Brain microvascular endothelial cell (primary cell): Measurements from ENCODE around the gene PPP1R12C.

Source experiments
- DNase-seq: peaks from one replicate; pipeline ENCODE4 v3.0.0-alpha.2; 2020
- H3K27ac ChIP-seq: fragments of 250-450 bp; sonication (Bioruptor Pico); 2 replicates; pipeline ENCODE4 v1.5.1; 2020; ENCODE audit warnings: mild to moderate bottlenecking, moderate library complexity
- H3K27me3 ChIP-seq: fragments of 250-450 bp; sonication (Bioruptor Pico); replicated peaks from 2 replicates; pipeline ENCODE4 v1.5.1; 2020; ENCODE audit warnings: mild to moderate bottlenecking
- H3K36me3 ChIP-seq: fragments of 250-450 bp; sonication (Bioruptor Pico); replicated peaks from 2 replicates; pipeline ENCODE4 v1.5.1; 2020; ENCODE audit warnings: mild to moderate bottlenecking
- H3K4me3 ChIP-seq: 2 replicates; pipeline ENCODE4 v1.5.1; 2011; ENCODE audit warnings: low read depth, mild to moderate bottlenecking, control low read depth, low read length, moderate library complexity
- in situ Hi-C: cut with HindIII; loops from 2 replicates; pipeline ENCODE4 v1.10.0; 2017; ENCODE audit warnings: low sequenced_read_pairs, low pct_ligation_motif_present
- TF ChIP-seq, protein P1 (sequence below): IDR thresholded peaks from 2 replicates; pipeline ENCODE4 v1.5.1; 2011; ENCODE audit warnings: low read depth, mild to moderate bottlenecking, moderate library complexity, low read length, control low read depth, inconsistent platforms; ENCODE audit errors: missing control alignments

Gene PPP1R12C

DNA sequence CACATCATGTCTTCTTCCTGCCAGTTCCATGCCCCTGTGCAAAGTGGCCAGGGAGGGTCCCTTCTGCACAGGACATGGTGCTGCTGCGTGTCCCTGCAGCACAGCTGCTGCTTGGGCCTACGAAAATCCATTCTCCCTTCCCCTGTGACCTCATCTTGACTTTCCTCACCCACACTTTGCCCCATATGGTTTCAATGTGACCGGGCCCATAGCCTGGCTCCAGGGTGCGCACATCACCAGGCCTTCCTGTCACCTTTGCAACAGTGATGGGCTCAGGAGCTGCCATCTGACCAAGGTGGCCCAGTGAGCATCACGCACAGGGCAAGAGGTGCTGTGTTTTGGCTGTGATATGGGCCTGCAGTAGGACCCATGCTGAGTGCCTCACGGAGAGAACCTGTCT lies 10.8 kb downstream of the PPP1R12C start:
- in situ Hi-C loops, result no loop called here
- TF ChIP-seq, protein P1, sequence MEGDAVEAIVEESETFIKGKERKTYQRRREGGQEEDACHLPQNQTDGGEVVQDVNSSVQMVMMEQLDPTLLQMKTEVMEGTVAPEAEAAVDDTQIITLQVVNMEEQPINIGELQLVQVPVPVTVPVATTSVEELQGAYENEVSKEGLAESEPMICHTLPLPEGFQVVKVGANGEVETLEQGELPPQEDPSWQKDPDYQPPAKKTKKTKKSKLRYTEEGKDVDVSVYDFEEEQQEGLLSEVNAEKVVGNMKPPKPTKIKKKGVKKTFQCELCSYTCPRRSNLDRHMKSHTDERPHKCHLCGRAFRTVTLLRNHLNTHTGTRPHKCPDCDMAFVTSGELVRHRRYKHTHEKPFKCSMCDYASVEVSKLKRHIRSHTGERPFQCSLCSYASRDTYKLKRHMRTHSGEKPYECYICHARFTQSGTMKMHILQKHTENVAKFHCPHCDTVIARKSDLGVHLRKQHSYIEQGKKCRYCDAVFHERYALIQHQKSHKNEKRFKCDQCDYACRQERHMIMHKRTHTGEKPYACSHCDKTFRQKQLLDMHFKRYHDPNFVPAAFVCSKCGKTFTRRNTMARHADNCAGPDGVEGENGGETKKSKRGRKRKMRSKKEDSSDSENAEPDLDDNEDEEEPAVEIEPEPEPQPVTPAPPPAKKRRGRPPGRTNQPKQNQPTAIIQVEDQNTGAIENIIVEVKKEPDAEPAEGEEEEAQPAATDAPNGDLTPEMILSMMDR, result no peak
- Histone ChIP-seq H3K27me3 (no peaks in the 10 kb centered on the region), H3K27ac (no peak overlapping the region), H3K4me3 (no peak overlapping the region), H3K36me3 (peaks cover 21% of the 10 kb centered on the region)
- DNase-seq, result no peak

DNA sequence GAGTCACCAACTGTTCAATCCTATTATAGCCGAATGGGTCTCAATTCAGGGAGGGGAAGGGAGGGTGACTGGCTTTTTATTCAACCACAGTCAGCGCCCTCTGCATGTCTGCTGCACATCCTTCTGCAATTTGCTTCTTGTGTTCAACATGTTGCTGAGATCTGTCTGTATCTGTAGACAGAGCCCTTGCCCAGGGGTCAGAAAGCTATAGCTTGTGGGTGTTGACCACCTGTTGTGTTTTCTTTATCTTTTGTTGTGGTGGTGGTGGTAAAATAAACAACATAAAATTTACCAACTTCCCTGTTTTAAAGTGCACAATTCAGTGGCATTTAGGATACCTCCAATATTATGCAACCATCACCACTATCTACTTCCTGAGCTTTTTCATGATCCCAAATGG lies 12.2 kb downstream of the PPP1R12C start:
- Histone ChIP-seq H3K36me3 (peaks cover 27% of the 10 kb centered on the region), H3K27ac (no peak overlapping the region), H3K27me3 (no peaks in the 10 kb centered on the region), H3K4me3 (no peak overlapping the region)
- TF ChIP-seq, protein P1, result no peak
- DNase-seq, result no peak
- in situ Hi-C loops, result no loop called here

DNA sequence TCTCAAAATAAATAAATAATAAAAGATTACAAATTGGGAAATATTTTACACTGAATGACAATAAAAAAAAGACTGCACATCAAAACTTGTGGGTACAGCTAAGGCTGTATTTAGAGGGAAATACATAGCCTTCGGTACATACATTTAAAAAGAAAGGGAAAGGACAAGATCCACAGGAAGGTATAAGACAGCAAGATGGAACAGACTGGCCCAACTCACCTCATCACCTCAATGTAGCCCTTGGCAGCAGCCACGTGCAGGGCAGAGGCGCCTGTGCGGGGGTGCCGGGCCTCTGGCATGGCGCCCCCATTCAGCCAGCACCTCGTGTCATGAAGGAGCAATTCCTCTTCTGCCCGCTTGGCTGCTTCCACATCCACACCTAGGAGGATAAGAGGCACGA lies 14.2 kb downstream of the PPP1R12C start:
- Histone ChIP-seq H3K27ac (no peak overlapping the region), H3K36me3 (peaks cover 41% of the 10 kb centered on the region), H3K27me3 (no peaks in the 10 kb centered on the region), H3K4me3 (no peak overlapping the region)
- in situ Hi-C loops, result no loop called here
- TF ChIP-seq, protein P1, result no peak
- DNase-seq, result no peak

DNA sequence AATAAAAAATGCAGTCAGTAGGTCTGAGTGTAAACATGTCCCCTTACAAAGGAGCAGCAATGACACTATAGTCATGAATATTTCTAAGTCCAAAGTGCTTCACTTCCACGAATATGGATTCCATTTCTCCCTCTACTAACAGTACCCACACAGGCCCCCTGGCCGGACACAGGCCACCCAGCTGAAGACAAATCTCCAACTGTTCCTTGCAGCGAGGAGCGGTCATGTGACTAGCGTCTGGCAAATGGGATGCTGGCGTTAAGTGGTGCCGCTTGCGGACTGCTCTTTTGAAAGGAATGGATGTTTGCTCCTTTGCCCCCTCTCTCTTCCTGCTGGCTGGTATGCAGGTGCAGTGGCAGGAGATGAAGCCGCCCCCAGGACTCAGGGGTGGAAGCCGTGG lies 16.2 kb downstream of the PPP1R12C start:
- Histone ChIP-seq H3K27ac (no peak overlapping the region), H3K27me3 (no peaks in the 10 kb centered on the region), H3K36me3 (peaks cover 42% of the 10 kb centered on the region), H3K4me3 (no peak overlapping the region)
- in situ Hi-C loops, result no loop called here
- DNase-seq, result no peak
- TF ChIP-seq, protein P1, result no peak

DNA sequence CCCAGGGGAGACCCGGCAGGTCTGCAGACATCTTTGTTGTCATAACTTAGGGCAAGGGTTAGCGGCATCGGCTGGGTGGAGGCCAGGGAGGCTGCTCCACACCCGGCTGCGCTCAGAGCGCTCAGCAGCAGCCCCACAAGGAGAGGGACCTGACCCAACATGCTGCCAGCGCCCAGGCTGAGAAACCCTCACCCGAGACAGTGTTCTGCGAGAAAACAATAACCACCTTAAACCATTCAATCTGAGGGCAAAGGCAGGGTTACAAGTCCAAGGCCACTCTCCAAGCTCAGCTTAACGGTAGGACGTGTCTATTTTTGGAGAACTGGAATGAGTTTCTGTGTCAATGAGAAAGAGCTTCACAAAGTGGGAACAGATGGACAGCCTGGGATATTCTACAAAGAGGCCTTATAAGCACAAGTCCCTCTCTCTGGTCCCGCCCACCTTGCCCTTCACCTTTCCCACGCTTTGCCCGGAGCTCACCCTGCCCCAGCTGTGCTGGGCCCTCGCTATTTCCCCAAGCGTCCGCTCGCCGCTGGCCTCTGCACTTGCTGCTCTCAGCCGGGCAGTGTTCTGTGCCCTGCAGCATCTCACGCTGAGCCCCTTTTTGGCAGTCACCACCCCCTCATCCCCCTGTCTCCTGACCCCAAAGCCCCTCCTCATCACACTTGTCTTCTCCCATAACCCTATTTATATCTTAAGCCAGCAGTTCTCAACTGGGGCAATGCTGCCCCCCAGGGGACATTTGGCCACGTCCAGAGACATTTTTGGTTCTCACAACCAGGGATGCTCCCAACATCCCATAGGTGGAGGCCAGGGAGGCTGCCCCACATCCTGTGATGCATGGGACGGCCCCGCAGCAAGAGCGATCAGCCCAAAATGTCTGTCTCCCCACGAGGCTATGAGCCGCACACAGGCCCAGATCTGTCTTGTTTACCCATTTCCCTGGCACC lies 17.6 kb downstream of the PPP1R12C start:
- Histone ChIP-seq H3K4me3 (no peak overlapping the region), H3K27me3 (no peaks in the 10 kb centered on the region), H3K27ac (no peak overlapping the region), H3K36me3 (peaks cover 48% of the 10 kb centered on the region)
- in situ Hi-C loops, result no loop called here
- TF ChIP-seq, protein P1, result peak; percentile 53
- DNase-seq, result peak; percentile 25
